ENCODE data around the gene RPS6KA2. TPM values are rescaled to one million over a fixed set of nuclear protein-coding genes. Genes with fewer than 3 reads are reported as not detected.

The RPS6KA2 gene
- total RNA-seq, 1 donor from 2014 or later: 33.7 TPM

DNA sequence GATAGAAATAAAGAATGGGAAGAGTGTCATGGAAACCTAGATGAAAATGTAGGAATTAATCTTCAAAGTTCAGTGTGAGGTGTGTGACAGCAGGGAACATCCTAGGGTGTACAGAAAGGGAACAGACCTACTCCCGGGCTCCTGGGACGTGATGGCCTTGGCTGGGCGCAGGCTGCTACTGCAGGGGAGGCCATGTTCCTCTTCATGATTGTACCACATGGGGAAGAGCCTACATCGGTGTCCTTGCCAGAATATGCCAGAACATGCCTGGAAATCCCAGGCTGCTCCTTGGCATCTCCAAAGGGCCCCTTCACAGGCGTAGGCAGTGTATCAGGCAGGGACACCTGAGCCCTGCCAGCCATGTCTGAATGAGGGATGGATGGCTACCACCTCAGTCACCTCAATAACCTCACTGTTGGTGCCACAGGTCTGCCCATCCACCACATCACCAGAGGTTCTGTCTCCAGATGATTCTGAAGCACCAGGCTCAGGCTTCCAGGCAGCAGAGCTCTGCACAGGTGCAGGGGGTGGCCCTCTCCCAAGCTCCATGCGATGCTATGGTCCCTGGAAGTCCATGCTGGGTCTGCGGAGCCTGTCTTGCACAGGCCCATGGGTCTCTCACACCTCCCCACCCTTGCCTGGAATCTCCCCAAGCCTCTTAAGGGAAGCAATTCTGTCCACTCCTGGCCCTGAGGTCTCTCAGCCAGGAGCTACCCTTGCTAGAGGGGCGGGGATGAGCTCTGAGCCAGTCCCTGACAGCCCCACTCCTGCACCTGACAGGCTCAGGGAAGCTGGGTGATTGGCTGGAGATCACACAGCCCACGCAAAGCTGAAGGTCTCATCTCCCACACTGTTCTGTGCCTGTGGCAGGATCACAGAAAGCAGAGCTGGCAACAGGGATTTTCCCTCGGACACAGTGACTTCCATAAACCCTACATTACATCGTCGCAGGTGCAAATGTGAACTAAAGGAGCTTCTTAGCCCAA is 60.7 kb downstream of the RPS6KA2 start:
- H3K27me3 Mint-ChIP-seq (ENCODE audit: low read depth): no peaks in the 10 kb centered on the region
- H3K4me1 Mint-ChIP-seq: peaks cover 15% of the 10 kb centered on the region
- H3K4me3 Mint-ChIP-seq: no peak overlapping the region
- H3K36me3 Mint-ChIP-seq (ENCODE audit: low read depth): no peaks in the 10 kb centered on the region
- DNase-seq (ENCODE audit: low read depth, low spot score): no peak
- TF ChIP-seq, protein P1, sequence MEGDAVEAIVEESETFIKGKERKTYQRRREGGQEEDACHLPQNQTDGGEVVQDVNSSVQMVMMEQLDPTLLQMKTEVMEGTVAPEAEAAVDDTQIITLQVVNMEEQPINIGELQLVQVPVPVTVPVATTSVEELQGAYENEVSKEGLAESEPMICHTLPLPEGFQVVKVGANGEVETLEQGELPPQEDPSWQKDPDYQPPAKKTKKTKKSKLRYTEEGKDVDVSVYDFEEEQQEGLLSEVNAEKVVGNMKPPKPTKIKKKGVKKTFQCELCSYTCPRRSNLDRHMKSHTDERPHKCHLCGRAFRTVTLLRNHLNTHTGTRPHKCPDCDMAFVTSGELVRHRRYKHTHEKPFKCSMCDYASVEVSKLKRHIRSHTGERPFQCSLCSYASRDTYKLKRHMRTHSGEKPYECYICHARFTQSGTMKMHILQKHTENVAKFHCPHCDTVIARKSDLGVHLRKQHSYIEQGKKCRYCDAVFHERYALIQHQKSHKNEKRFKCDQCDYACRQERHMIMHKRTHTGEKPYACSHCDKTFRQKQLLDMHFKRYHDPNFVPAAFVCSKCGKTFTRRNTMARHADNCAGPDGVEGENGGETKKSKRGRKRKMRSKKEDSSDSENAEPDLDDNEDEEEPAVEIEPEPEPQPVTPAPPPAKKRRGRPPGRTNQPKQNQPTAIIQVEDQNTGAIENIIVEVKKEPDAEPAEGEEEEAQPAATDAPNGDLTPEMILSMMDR (conservative IDR thresholded peaks at IDR 0.05): no peak
- H3K27ac Mint-ChIP-seq (ENCODE audit: unreplicated experiment): no peak overlapping the region
- no peaks in the 10 kb centered on the region for H3K9me3 Mint-ChIP-seq

DNA sequence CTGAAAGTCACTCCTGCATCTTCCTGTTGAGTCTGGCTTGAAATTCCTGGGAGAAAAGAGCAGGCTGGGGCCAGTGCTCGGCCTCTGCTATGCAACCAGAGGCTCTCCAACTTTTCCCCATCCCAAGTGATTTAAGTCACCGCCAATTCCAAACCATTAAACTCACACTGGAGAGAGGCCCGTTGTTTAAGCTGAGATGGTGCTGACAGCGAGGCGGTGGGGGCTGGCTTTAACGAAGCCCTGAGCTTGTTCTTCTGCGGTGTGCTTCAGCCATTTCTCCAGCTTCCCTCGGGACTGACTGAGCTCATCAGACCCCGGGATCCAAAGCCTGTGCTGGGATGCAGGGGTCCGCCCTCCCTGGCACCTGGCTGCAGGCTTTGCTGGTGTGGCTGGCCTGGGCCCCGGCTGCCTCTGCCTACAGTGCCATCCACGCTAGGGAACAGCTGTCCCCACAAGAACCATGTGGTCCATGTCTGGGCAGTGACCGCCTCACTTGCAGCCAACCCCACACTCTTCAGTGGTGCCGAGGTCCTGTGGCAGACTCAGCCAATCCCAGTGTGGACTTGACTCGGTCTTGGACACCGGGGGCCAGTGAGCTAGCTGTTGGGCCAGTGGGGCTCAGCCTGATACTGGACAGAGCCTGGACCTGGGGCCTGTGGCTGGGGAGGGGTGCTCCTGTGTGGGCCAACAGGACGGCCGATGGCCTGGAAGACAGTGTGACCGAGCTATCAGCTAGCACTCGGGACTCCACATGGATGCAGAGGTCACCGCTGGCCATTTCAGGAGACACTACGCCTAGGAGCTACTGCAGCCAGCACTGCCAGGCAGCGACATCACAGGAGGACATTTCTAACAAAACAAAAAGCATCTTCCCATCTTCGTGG is 61.7 kb downstream of the RPS6KA2 start:
- Mint-ChIP-seq H3K27me3 (ENCODE audit: low read depth) (no peaks in the 10 kb centered on the region), H3K27ac (ENCODE audit: unreplicated experiment) (peak overlapping the region; percentile 45), H3K9me3 (peaks cover under 1% of the 10 kb centered on the region), H3K4me3 (no peak overlapping the region), H3K4me1 (peaks cover 13% of the 10 kb centered on the region), H3K36me3 (ENCODE audit: low read depth) (peaks cover under 1% of the 10 kb centered on the region)
- DNase-seq (ENCODE audit: low read depth, low spot score): no peak
- TF ChIP-seq, protein P1 (conservative IDR thresholded peaks at IDR 0.05): no peak

DNA sequence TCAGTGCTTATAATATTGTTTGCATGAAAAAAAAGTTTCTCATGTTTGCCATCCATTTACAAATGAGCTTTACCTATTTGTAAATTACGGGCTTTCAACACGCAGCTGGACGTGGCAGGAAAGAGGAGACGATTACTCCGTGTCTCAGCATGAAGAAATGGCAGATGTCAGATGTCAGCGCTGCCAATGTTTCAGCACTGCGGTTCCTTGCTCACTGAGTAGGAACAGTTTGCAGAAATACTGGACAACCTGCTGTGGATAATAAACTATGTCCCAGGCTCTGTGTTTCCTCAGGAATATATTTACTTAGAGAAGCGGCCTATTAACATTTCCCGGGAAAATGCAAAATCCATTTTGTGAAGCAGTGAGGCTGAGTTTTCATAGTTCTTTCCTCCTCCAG is 63.2 kb downstream of the RPS6KA2 start:
- Mint-ChIP-seq H3K4me1 (peaks cover 13% of the 10 kb centered on the region), H3K36me3 (ENCODE audit: low read depth) (peaks cover 12% of the 10 kb centered on the region), H3K27me3 (ENCODE audit: low read depth) (no peaks in the 10 kb centered on the region), H3K27ac (ENCODE audit: unreplicated experiment) (no peak overlapping the region), H3K9me3 (peaks cover 7% of the 10 kb centered on the region), H3K4me3 (no peak overlapping the region)
- TF ChIP-seq, protein P1 (conservative IDR thresholded peaks at IDR 0.05): no peak
- no peak for DNase-seq (ENCODE audit: low read depth, low spot score)

DNA sequence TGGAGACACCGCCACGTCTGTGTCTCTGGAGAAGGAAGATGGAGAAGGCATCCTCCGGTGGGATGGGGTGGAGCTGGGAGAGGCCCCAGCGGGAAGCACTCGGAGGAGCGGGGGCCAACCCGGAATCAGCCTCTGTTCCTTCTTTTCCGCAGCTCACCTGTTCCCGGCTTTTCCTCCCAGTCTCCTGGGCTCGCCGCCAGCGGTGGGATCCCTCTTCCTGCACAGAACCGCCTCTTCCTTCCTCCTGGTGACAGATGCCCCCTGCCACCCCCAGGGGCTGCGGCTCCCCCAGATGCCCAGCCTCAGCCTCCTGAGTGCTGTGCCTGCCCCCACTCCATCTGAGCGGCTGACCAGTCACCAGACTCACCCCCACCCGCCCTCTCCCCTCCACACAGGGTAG is 63.9 kb downstream of the RPS6KA2 start:
- no peaks in the 10 kb centered on the region for H3K27me3 Mint-ChIP-seq (ENCODE audit: low read depth)
- H3K9me3 Mint-ChIP-seq: peaks cover 7% of the 10 kb centered on the region
- peaks cover 13% of the 10 kb centered on the region for H3K4me1 Mint-ChIP-seq
- TF ChIP-seq, protein P1 (conservative IDR thresholded peaks at IDR 0.05): no peak
- no peak overlapping the region for H3K4me3 Mint-ChIP-seq
- H3K27ac Mint-ChIP-seq (ENCODE audit: unreplicated experiment): no peak overlapping the region
- DNase-seq (ENCODE audit: low read depth, low spot score): no peak
- H3K36me3 Mint-ChIP-seq (ENCODE audit: low read depth): peaks cover 13% of the 10 kb centered on the region

DNA sequence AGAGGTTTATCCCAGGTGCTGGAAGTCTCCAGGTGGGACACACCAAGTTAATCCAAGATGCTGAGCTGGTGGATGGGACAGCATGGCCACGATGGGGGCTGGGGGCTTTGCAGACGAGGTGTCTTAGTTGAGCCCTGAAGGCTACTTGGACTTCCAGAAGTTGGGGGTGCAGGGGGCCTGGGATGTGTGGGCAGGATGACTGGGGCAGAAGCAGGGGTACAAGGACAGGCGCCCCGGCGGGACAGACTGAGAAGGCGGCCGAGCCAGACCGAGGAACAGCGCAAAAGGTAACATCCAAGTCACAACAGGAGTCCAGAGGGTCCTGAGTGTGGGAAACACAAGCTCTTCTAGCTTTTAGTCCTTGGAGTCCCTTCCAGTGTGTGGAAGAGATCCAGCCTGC is 64.3 kb downstream of the RPS6KA2 start:
- DNase-seq (ENCODE audit: low read depth, low spot score): no peak
- no peaks in the 10 kb centered on the region for H3K27me3 Mint-ChIP-seq (ENCODE audit: low read depth)
- H3K9me3 Mint-ChIP-seq: peaks cover 9% of the 10 kb centered on the region
- peaks cover 13% of the 10 kb centered on the region for H3K4me1 Mint-ChIP-seq
- H3K4me3 Mint-ChIP-seq: no peak overlapping the region
- TF ChIP-seq, protein P1 (conservative IDR thresholded peaks at IDR 0.05): no peak
- H3K36me3 Mint-ChIP-seq (ENCODE audit: low read depth): peaks cover 13% of the 10 kb centered on the region
- no peak overlapping the region for H3K27ac Mint-ChIP-seq (ENCODE audit: unreplicated experiment)

All from neural crest cell (in vitro differentiated cells).